NT2/D1 (cell line): Measurements from ENCODE around the gene ACACA.

Experiments used
- SUZ12 ChIP-seq: IDR thresholded peaks from 2 replicates; pipeline ENCODE4 v1.6.1; 2011; ENCODE audit not compliant: insufficient read length, insufficient read depth; ENCODE audit errors: extremely low read depth
- YY1 ChIP-seq: IDR thresholded peaks from 2 replicates; pipeline ENCODE4 v1.6.1; 2011; ENCODE audit not compliant: insufficient read length, insufficient read depth
- ZNF274 ChIP-seq: IDR thresholded peaks from 2 replicates; pipeline ENCODE4 v1.6.1; 2011; ENCODE audit warnings: mild to moderate bottlenecking, low read depth, low read length

GRCh38 chr17:37144075-37144701 is 262.4 kb downstream of the ACACA start:
- TF ChIP-seq YY1 (no peak), SUZ12 (no peak), ZNF274 (no peak)
